Panc1 (cell line): Measurements from ENCODE around the gene PXMP2. TPM values are rescaled to one million over a fixed set of nuclear protein-coding genes. Genes with fewer than 3 reads are reported as not detected.

ENCODE experiments used
- ATAC-seq: fragments of 200-7000 bp; cut with Tn5 transposase; 2 replicates; pipeline ENCODE4 v1.9.1; 2020; ENCODE audit warnings: mild to moderate bottlenecking, moderate library complexity
- BruUV-seq: library from RNA; stranded (reverse); fragments of 400-500 nt; replicated peaks from 2 replicates; lab custom pipeline; 2021; lab: Mats Ljungman, UMichigan
- CTCF ChIA-PET: fragments of 300-600 bp; sonication (Branson Sonifier 250); formaldehyde crosslinking; loops from one replicate; lab custom pipeline; 2022; ENCODE audit warnings: antibody characterized with exemption; lab: Charles Lee
- POLR2A ChIA-PET: fragments of 300-600 bp; sonication (Branson Sonifier 250); formaldehyde crosslinking; loops from one replicate; lab custom pipeline; 2022; ENCODE audit warnings: antibody characterized with exemption; lab: Charles Lee
- DNase-seq: peaks from one replicate; pipeline ENCODE4 v3.0.0-alpha.2; 2010; ENCODE audit warnings: low read depth, low spot score
- H3K27ac ChIP-seq: 2 replicates; pipeline ENCODE4 v1.5.1; 2011; ENCODE audit warnings: mild to moderate bottlenecking, low read length, inconsistent platforms
- H3K27me3 ChIP-seq: fragments of 200-500 bp; sonication (Bioruptor generic); 2 replicates; pipeline ENCODE4 v1.6.0; 2014; ENCODE audit warnings: low read length, inconsistent platforms; ENCODE audit not compliant: control insufficient read depth, insufficient read depth
- H3K36me3 ChIP-seq: fragments of 200-500 bp; sonication (Bioruptor generic); 2 replicates; pipeline ENCODE4 v1.5.1; 2014; ENCODE audit warnings: inconsistent platforms, mild to moderate bottlenecking, low read length, moderate library complexity; ENCODE audit not compliant: control insufficient read depth, insufficient read depth
- H3K4me1 ChIP-seq: 2 replicates; pipeline ENCODE4 v1.5.1; 2011; ENCODE audit warnings: inconsistent platforms, mild to moderate bottlenecking, low read length, moderate library complexity; ENCODE audit not compliant: control insufficient read depth, insufficient read depth
- H3K4me3 ChIP-seq, 2 experiments: 2 replicates each; pipeline ENCODE4 v1.5.1; 2011 to 2012; ENCODE audit warnings: low read depth in 2 of 2, low read length in 2 of 2, mild to moderate bottlenecking in 2 of 2, inconsistent platforms in 1 of 2, moderate library complexity in 1 of 2
- H3K9me3 ChIP-seq: fragments of 200-500 bp; sonication (Bioruptor generic); 2 replicates; pipeline ENCODE4 v1.5.1; 2014; ENCODE audit warnings: low read depth, mild to moderate bottlenecking, inconsistent platforms, low read length, moderate library complexity; ENCODE audit not compliant: control insufficient read depth, insufficient read depth
- CTCF ChIP-seq: fragments of 450-650 bp; IDR thresholded peaks from 2 replicates; pipeline ENCODE4 v1.5.1; 2017; ENCODE audit warnings: mild to moderate bottlenecking
- POLR2AphosphoS5 ChIP-seq: IDR thresholded peaks from 2 replicates; pipeline ENCODE4 v1.6.1; 2012; ENCODE audit warnings: mild to moderate bottlenecking, low read depth, low read length, moderate library complexity
- REST ChIP-seq, 2 experiments: IDR thresholded peaks; 2 replicates each; pipeline ENCODE4 v1.6.1; 2011 to 2012; ENCODE audit warnings: low read depth in 2 of 2, control low read depth in 1 of 2, low read length in 1 of 2, mild to moderate bottlenecking in 1 of 2, moderate library complexity in 1 of 2; ENCODE audit not compliant: insufficient read depth in 1 of 2
- SIN3A ChIP-seq: IDR thresholded peaks from 2 replicates; pipeline ENCODE4 v1.6.1; 2012; ENCODE audit warnings: low read depth, mild to moderate bottlenecking, low read length, moderate library complexity, borderline replicate concordance; ENCODE audit not compliant: insufficient read depth
- TCF7L2 ChIP-seq: IDR thresholded peaks from 2 replicates; pipeline ENCODE4 v1.6.1; 2011; ENCODE audit warnings: mild to moderate bottlenecking, low read depth, low read length, inconsistent platforms
- in situ Hi-C: cut with HindIII; loops from 2 replicates; pipeline ENCODE4 v1.10.0; 2016; ENCODE audit warnings: low sequenced_read_pairs, low pct_unique_long_range_greater_than_20kb
- intact Hi-C: fragments of 100-400 bp; cut with micrococcal nuclease; formaldehyde crosslinking; loops from one replicate; pipeline ENCODE4 v1.10.0; 2022; ENCODE audit not compliant: unreplicated experiment
- total RNA-seq: library from RNA; stranded (reverse); gene quantifications from one replicate; pipeline ENCODE4 v1.2.1, GENCODE V29; 2021; ENCODE audit not compliant: unreplicated experiment

PXMP2 gene
- total RNA-seq, 1 experiment from 2014 or later, result 21.3 TPM

GRCh38 chr12:132720606-132721345 lies 33.4 kb downstream of the PXMP2 start:
- Histone ChIP-seq H3K27me3 (no peaks in the 10 kb centered on the region), H3K27ac (no peak overlapping the region), H3K4me3 (no peak overlapping the region), H3K9me3 (no peaks in the 10 kb centered on the region), H3K4me1 (peaks cover 8% of the 10 kb centered on the region), H3K36me3 (peaks cover 14% of the 10 kb centered on the region)
- TF ChIP-seq REST (IDR thresholded peaks at IDR 0.05; ENCODE audit: insufficient read depth in 1 of 2, low read depth in 2 of 2, low read length in 1 of 2), result no peak
- no peak for TF ChIP-seq POLR2AphosphoS5
- TF ChIP-seq CTCF, result no peak
- TF ChIP-seq SIN3A, result no peak
- TF ChIP-seq TCF7L2, result no peak
- intact Hi-C loops (no loop called here), in situ Hi-C loops (no loop called here)
- ATAC-seq (no peak), DNase-seq (no peak)
- POLR2A ChIA-PET, result interaction anchor here (0.7 kb wide), 1 partner anchor 293 kb away, joined by 11 read pairs; no protein-coding TSS in a partner anchor
- TSS peak; percentile 86 for BruUV-seq
- CTCF ChIA-PET, result no interaction called here

GRCh38 chr12:132723015-132723763 lies 35.8 kb downstream of the PXMP2 start:
- POLR2A ChIA-PET, result no interaction called here

More at GRCh38 chr12:132723015-132723763, 35.8 kb downstream of the PXMP2 start:
- peaks cover 27% of the 10 kb centered on the region for H3K36me3 ChIP-seq
- DNase-seq (no peak), ATAC-seq (peak; percentile 52)
- peak overlapping the region; percentile 13 for H3K27ac ChIP-seq
- CTCF ChIA-PET, result no interaction called here
- H3K4me1 ChIP-seq, result peaks cover 8% of the 10 kb centered on the region
- H3K27me3 ChIP-seq, result no peaks in the 10 kb centered on the region
- H3K9me3 ChIP-seq, result no peaks in the 10 kb centered on the region
- H3K4me3 ChIP-seq, result no peak overlapping the region
- in situ Hi-C loops, result no loop called here
- intact Hi-C loops, result no loop called here
- BruUV-seq, result no TSS peak
- no peak for TF ChIP-seq REST (IDR thresholded peaks at IDR 0.05; ENCODE audit: insufficient read depth in 1 of 2, low read depth in 2 of 2, low read length in 1 of 2)
- TF ChIP-seq TCF7L2, result 0 out of 2 replicates have a peak, but pooled peaks have one; percentile 28
- TF ChIP-seq SIN3A, result no peak
